ENCODE data around the gene PAFAH1B2. TPM values are rescaled to one million over a fixed set of nuclear protein-coding genes. Genes with fewer than 3 reads are reported as not detected.
"Not testable (repeated sequence)": the region's sequence is repeated elsewhere in the genome, so short reads cannot be mapped to it uniquely, and the experiment has no call there.

The PAFAH1B2 gene
- total and polyA plus RNA-seq, 2 of the 8 experiments (the other 6 are each of a cell fraction or from before 2014, with no cell fraction given): 38.2 to 161 TPM

DNA sequence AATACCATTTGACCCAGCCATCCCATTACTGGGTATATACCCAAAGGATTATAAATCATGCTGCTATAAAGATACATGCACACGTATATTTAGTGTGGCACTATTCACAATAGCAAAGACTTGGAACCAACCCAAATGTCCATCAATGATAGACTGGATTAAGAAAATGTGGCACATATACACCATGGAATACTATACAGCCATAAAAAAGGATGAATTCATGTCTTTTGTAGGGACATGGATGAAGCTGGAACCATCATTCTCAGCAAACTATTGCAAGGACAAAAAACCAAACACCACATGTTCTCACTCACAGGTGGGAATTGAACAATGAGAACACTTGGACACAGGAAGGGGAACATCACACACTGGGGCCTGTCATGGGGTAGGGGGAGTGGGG, 31.1 kb upstream of the PAFAH1B2 start:
- H2BK5ac ChIP-seq (ENCODE audit: low read depth, low read length); H3K4me1 ChIP-seq (replicated peaks in 1 of 4; ENCODE audit: control insufficient read depth in 3 of 4, insufficient read depth in 4 of 4, low read length in 3 of 4); H3K9ac ChIP-seq (replicated peaks in 1 of 4; ENCODE audit: extremely low read depth in 1 of 4, low read depth in 3 of 4, low read length in 3 of 4); CTCF ChIA-PET (ENCODE audit: partially characterized antibody); H4K5ac ChIP-seq (ENCODE audit: insufficient read length, low read depth, low read length); H3K27me3 ChIP-seq (replicated peaks in 1 of 4; ENCODE audit: control insufficient read depth in 3 of 4, extremely low read depth in 1 of 4, insufficient read depth in 3 of 4, low read length in 3 of 4); H2BK20ac ChIP-seq (ENCODE audit: low read length); H3K23ac ChIP-seq (ENCODE audit: insufficient read length); H3K4me3 ChIP-seq (ENCODE audit: extremely low read depth in 1 of 4, insufficient read depth in 2 of 4, low read depth in 3 of 4, low read length in 4 of 4); H3K27ac ChIP-seq (ENCODE audit: low read depth, low read length); H3K18ac ChIP-seq (ENCODE audit: extremely low read depth, low read length); H2AFZ ChIP-seq (ENCODE audit: low read length); POLR2A ChIA-PET (ENCODE audit: partially characterized antibody); H2BK120ac ChIP-seq (replicated peaks; ENCODE audit: low read depth, low read length); H3K36me3 ChIP-seq (ENCODE audit: control insufficient read depth in 2 of 4, insufficient read depth in 4 of 4, low read length in 3 of 4); H4K91ac ChIP-seq (replicated peaks; ENCODE audit: insufficient read length, low read length); DNase-seq (ENCODE audit: low read depth in 1 of 2, low spot score in 2 of 2); H4K8ac ChIP-seq (ENCODE audit: extremely low read depth, insufficient read depth, low read length); H3K79me2 ChIP-seq (ENCODE audit: control insufficient read depth in 1 of 2, insufficient read depth in 2 of 2, low read length in 2 of 2); H3K9me3 ChIP-seq (ENCODE audit: insufficient read depth in 2 of 2, low read depth in 1 of 2, low read length in 1 of 2); FAIRE-seq; H3K79me1 ChIP-seq (ENCODE audit: low read depth, low read length); H3K23me2 ChIP-seq (ENCODE audit: low read depth, low read length); H3K4me2 ChIP-seq (ENCODE audit: insufficient read depth in 1 of 2, low read depth in 2 of 2, low read length in 2 of 2); H3K14ac ChIP-seq (ENCODE audit: insufficient read length); H3K4ac ChIP-seq (replicated peaks; ENCODE audit: insufficient read length, low read depth, low read length); H3K56ac ChIP-seq (replicated peaks; ENCODE audit: insufficient read length, low read depth, low read length); H4K20me1 ChIP-seq (replicated peaks in 1 of 2; ENCODE audit: control insufficient read depth in 1 of 2, insufficient read depth in 2 of 2, low read length in 2 of 2); H2AK5ac ChIP-seq (ENCODE audit: low read depth, low read length); H2BK12ac ChIP-seq (ENCODE audit: low read depth, low read length); H2BK15ac ChIP-seq (ENCODE audit: low read length): not testable (repeated sequence)
- WGBS, 2 experiments (ENCODE audit: extremely low coverage in 1 of 2, insufficient coverage in 1 of 2, insufficient read length in 1 of 2, insufficient replicate concordance in 2 of 2, low coverage in 1 of 2, low lambda C conversion rate in 2 of 2, missing lambda C conversion rate in 1 of 2): 62% methylated on average over 1 of the region's 1 CpG; no CpG with 5 or more reads in 1 of the 2 experiments

Measured in H1 (cell line).